Measurements from ENCODE around the gene APLP1. TPM values are rescaled to one million over a fixed set of nuclear protein-coding genes. Genes with fewer than 3 reads are reported as not detected.

Gene APLP1
- total RNA-seq, 1 experiment from 2014 or later = 36.9 TPM

- H3K9ac ChIP-seq (ENCODE audit: extremely low read depth, insufficient read length, low read length) = no peak overlapping the region
- H2BK120ac ChIP-seq (ENCODE audit: low read depth, low read length, poor library complexity, severe bottlenecking) = no peak overlapping the region
- H4K20me1 ChIP-seq (ENCODE audit: control insufficient read depth, insufficient read depth, insufficient read length) = no peaks in the 10 kb centered on the region
- DNase-seq = no peak
- no peak overlapping the region for H2BK20ac ChIP-seq (ENCODE audit: low read depth, low read length, poor library complexity, severe bottlenecking)
- H3K18ac ChIP-seq (ENCODE audit: insufficient read length, low read depth, low read length) = no peak overlapping the region
- no peaks in the 10 kb centered on the region for H3K9me3 ChIP-seq (ENCODE audit: control insufficient read depth, low read depth, low read length)
- no peak overlapping the region for H4K91ac ChIP-seq (ENCODE audit: insufficient read length, low read depth, low read length)
- no peaks in the 10 kb centered on the region for H3K79me2 ChIP-seq (ENCODE audit: insufficient read depth, low read length)
- H2BK15ac ChIP-seq (ENCODE audit: low read depth, low read length) = no peak overlapping the region
- H3K27me3 ChIP-seq (ENCODE audit: insufficient read depth, low read length) = no peaks in the 10 kb centered on the region
- H4K5ac ChIP-seq (ENCODE audit: insufficient read length, low read depth, low read length) = no peak overlapping the region
- H2AFZ ChIP-seq (ENCODE audit: low read length) = no peak overlapping the region
- H3K4me1 ChIP-seq (ENCODE audit: insufficient read depth, low read length) = peaks cover 2% of the 10 kb centered on the region; the same call in 1 of the 2 replicates
- Mint-ChIP-seq H3K4me1 (peaks cover 6 to 17% of the 10 kb centered on the region in 2 experiments), H3K9me3 (no peaks in the 10 kb centered on the region; a peak in 2 of 5 replicates), H3K36me3 (ENCODE audit: insufficient read depth in 1 of 3, low read depth in 3 of 3) (peaks cover 3 to 6% (median 4%) of the 10 kb centered on the region in 3 experiments; a peak in 5 of 7 replicates), H3K27me3 (ENCODE audit: low read depth) (peaks cover 13% of the 10 kb centered on the region), H3K27ac (peak overlapping the region in 1 of 3 experiments; percentile 59; a peak in 1 of 7 replicates), H3K4me3 (no peak overlapping the region; a peak in 1 of 5 replicates)
- no peak overlapping the region for H4K8ac ChIP-seq (replicated peaks; ENCODE audit: insufficient read length, low read depth, low read length)
- H3K23me2 ChIP-seq (ENCODE audit: insufficient read length, low read depth, low read length, poor library complexity, severe bottlenecking) = no peaks in the 10 kb centered on the region
- no peak overlapping the region for H3T11ph ChIP-seq (ENCODE audit: low read length)
- H2BK12ac ChIP-seq (ENCODE audit: insufficient read length, low read depth, low read length) = no peak overlapping the region
- H3K4ac ChIP-seq (ENCODE audit: low read depth, low read length) = no peak overlapping the region
- no peak overlapping the region for H3K56ac ChIP-seq (ENCODE audit: insufficient read length, low read depth, low read length)
- TF ChIP-seq, protein P1, sequence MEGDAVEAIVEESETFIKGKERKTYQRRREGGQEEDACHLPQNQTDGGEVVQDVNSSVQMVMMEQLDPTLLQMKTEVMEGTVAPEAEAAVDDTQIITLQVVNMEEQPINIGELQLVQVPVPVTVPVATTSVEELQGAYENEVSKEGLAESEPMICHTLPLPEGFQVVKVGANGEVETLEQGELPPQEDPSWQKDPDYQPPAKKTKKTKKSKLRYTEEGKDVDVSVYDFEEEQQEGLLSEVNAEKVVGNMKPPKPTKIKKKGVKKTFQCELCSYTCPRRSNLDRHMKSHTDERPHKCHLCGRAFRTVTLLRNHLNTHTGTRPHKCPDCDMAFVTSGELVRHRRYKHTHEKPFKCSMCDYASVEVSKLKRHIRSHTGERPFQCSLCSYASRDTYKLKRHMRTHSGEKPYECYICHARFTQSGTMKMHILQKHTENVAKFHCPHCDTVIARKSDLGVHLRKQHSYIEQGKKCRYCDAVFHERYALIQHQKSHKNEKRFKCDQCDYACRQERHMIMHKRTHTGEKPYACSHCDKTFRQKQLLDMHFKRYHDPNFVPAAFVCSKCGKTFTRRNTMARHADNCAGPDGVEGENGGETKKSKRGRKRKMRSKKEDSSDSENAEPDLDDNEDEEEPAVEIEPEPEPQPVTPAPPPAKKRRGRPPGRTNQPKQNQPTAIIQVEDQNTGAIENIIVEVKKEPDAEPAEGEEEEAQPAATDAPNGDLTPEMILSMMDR (conservative IDR thresholded peaks at IDR 0.05) = no peak
- no peak overlapping the region; the same call in 1 of the 2 replicates for H3K14ac ChIP-seq (ENCODE audit: insufficient read depth, low read length)
- no peak overlapping the region for H2AK5ac ChIP-seq (ENCODE audit: insufficient read length, low read length)
- no peak overlapping the region for H3K4me2 ChIP-seq (ENCODE audit: insufficient read depth, insufficient read length, low read length)
- H3K27ac ChIP-seq (ENCODE audit: insufficient read length, low read depth, low read length) = no peak overlapping the region
- H3K23ac ChIP-seq (ENCODE audit: insufficient read length, low read depth, low read length) = no peak overlapping the region
- H2BK5ac ChIP-seq (ENCODE audit: insufficient read length, low read length) = no peak overlapping the region
- H3K79me1 ChIP-seq (ENCODE audit: insufficient read depth, low read depth, low read length, poor library complexity, severe bottlenecking) = no peaks in the 10 kb centered on the region
- no CpG with 5 or more reads among the region's 23 CpGs for WGBS (ENCODE audit: extremely low coverage, insufficient read length, low lambda C conversion rate)
Measured at GRCh38 chr19:35879068-35879467, 10.7 kb downstream of the APLP1 start.
